NCI-H69 (cell line): Measurements from ENCODE around the gene CLEC2L.
"Not testable (repeated sequence)": the region's sequence is repeated elsewhere in the genome, so short reads cannot be mapped to it uniquely, and the experiment has no call there.

ENCODE experiments used
- DNase-seq: peaks from one replicate; lab custom pipeline; 2025; lab: John Stamatoyannopoulos, UW

Gene CLEC2L

GRCh38 chr7:139523968-139524815, 707 bp downstream of the CLEC2L start:
- DNase-seq, result no peak

- no peak for DNase-seq
Measured at GRCh38 chr7:139525239-139525638, 1.8 kb downstream of the CLEC2L start.

- no peak for DNase-seq
Measured at GRCh38 chr7:139525750-139526149, 2.3 kb downstream of the CLEC2L start.

GRCh38 chr7:139526578-139527544, 3.4 kb downstream of the CLEC2L start:
- no peak for DNase-seq

GRCh38 chr7:139531094-139531493, 7.6 kb downstream of the CLEC2L start:
- DNase-seq, result no peak

GRCh38 chr7:139532636-139533155, 9.2 kb downstream of the CLEC2L start:
- no peak for DNase-seq

- no peak for DNase-seq
Measured at GRCh38 chr7:139534096-139534495, 10.6 kb downstream of the CLEC2L start.

- DNase-seq, result no peak
Measured at GRCh38 chr7:139534966-139535651, 11.6 kb downstream of the CLEC2L start.

GRCh38 chr7:139536152-139536551, 12.7 kb downstream of the CLEC2L start:
- DNase-seq, result no peak

- DNase-seq, result no peak
Measured at GRCh38 chr7:139538881-139539635, 15.6 kb downstream of the CLEC2L start.

GRCh38 chr7:139540203-139540602, 16.7 kb downstream of the CLEC2L start:
- no peak for DNase-seq

GRCh38 chr7:139541600-139542307, 18.3 kb downstream of the CLEC2L start:
- DNase-seq, result no peak

GRCh38 chr7:139542308-139543151, 19.0 kb downstream of the CLEC2L start:
- no peak for DNase-seq

- no peak for DNase-seq
Measured at GRCh38 chr7:139543801-139544603, 20.5 kb downstream of the CLEC2L start.

- no peak for DNase-seq
Measured at GRCh38 chr7:139544645-139545044, 21.2 kb downstream of the CLEC2L start.

- DNase-seq, result no peak
Measured at GRCh38 chr7:139548302-139549028, 25.0 kb downstream of the CLEC2L start.

- not testable (repeated sequence) for DNase-seq
Measured at GRCh38 chr7:139553991-139554700, 30.7 kb downstream of the CLEC2L start.
